Neural cell (in vitro differentiated cells): ENCODE data around the gene NCAM1. TPM values are rescaled to one million over a fixed set of nuclear protein-coding genes. Genes with fewer than 3 reads are reported as not detected.

Experiments used
- H2AFZ ChIP-seq: fragments of 200-600, 300-800 bp; sonication (generic), shearing (Covaris generic); 2 replicates; pipeline ENCODE4 v1.6.0; 2014; ENCODE audit warnings: low read depth, mild to moderate bottlenecking, antibody characterized with exemption, low read length, moderate library complexity
- H3F3A ChIP-seq: fragments of 200-600 bp; shearing (Covaris generic); 2 replicates; pipeline ENCODE4 v1.6.1; 2016; ENCODE audit warnings: mild to moderate bottlenecking, moderate library complexity, mixed read lengths, antibody characterized with exemption, low read length; ENCODE audit not compliant: insufficient read depth, poor library complexity, severe bottlenecking
- H3K27ac ChIP-seq: fragments of 200-600, 300-800 bp; sonication (generic), shearing (Covaris generic); 2 replicates; pipeline ENCODE4 v1.5.1; 2014; ENCODE audit warnings: mild to moderate bottlenecking, low read length, moderate library complexity
- H3K27me3 ChIP-seq: fragments of 300-800, 200-600 bp; sonication (generic), shearing (Covaris generic); 2 replicates; pipeline ENCODE4 v1.6.0; 2014; ENCODE audit warnings: mild to moderate bottlenecking, low read depth, low read length, moderate library complexity; ENCODE audit not compliant: insufficient read depth
- H3K36me3 ChIP-seq: fragments of 300-800, 200-600 bp; sonication (generic), shearing (Covaris generic); 2 replicates; pipeline ENCODE4 v1.5.1; 2014; ENCODE audit warnings: mild to moderate bottlenecking, antibody characterized with exemption, low read length, moderate library complexity; ENCODE audit not compliant: insufficient read depth
- H3K4me2 ChIP-seq: fragments of 300-800, 200-600 bp; sonication (generic), shearing (Covaris generic); 2 replicates; pipeline ENCODE4 v1.6.0; 2014; ENCODE audit warnings: mild to moderate bottlenecking, low read length
- H3K4me3 ChIP-seq: fragments of 300-800, 200-600 bp; sonication (generic), shearing (Covaris generic); 2 replicates; pipeline ENCODE4 v1.5.1; 2014; ENCODE audit warnings: mild to moderate bottlenecking, low read length, moderate library complexity
- H3K79me2 ChIP-seq: fragments of 200-600 bp; shearing (Covaris generic); replicated peaks from 2 replicates; pipeline ENCODE4 v1.6.0; 2014; ENCODE audit warnings: mild to moderate bottlenecking, low read length, moderate library complexity; ENCODE audit not compliant: insufficient read depth
- H3K9ac ChIP-seq: fragments of 300-800, 200-600 bp; sonication (generic), shearing (Covaris generic); 2 replicates; pipeline ENCODE4 v1.6.1; 2016; ENCODE audit warnings: mild to moderate bottlenecking, low read length, mixed read lengths
- H3K9me2 ChIP-seq: fragments of 200-600 bp; shearing (Covaris generic); 2 replicates; pipeline ENCODE4 v1.6.1; 2016; ENCODE audit warnings: mild to moderate bottlenecking, low read length, mixed read lengths; ENCODE audit not compliant: insufficient read depth
- H3K9me3 ChIP-seq: fragments of 200-600, 300-800 bp; sonication (generic), shearing (Covaris generic); 2 replicates; pipeline ENCODE4 v1.6.1; 2016; ENCODE audit warnings: mild to moderate bottlenecking, mixed run types, low read length, moderate library complexity, mixed read lengths
- H4K20me1 ChIP-seq: fragments of 200-600 bp; shearing (Covaris generic); 2 replicates; pipeline ENCODE4 v1.6.1; 2016; ENCODE audit warnings: mild to moderate bottlenecking, mixed run types; ENCODE audit not compliant: insufficient read depth
- EP300 ChIP-seq: fragments of 450-650 bp; conservative IDR thresholded peaks from 2 replicates; pipeline ENCODE4 v1.6.1; 2014; ENCODE audit warnings: antibody characterized with exemption, mild to moderate bottlenecking, moderate library complexity; ENCODE audit not compliant: poor library complexity, severe bottlenecking
- EZH2 ChIP-seq: fragments of 200-600, 300-800 bp; shearing (Covaris generic), sonication (generic); IDR thresholded peaks from 2 replicates; pipeline ENCODE4 v1.6.1; 2014; ENCODE audit warnings: antibody characterized with exemption, low read length, borderline replicate concordance, mild to moderate bottlenecking; ENCODE audit not compliant: insufficient read depth, poor library complexity, severe bottlenecking
- MXI1 ChIP-seq: fragments of 450-650 bp; conservative IDR thresholded peaks from 2 replicates; pipeline ENCODE4 v1.6.1; 2014; ENCODE audit warnings: antibody characterized with exemption, mild to moderate bottlenecking; ENCODE audit not compliant: poor library complexity, severe bottlenecking
- POLR2AphosphoS5 ChIP-seq: IDR thresholded peaks from 2 replicates; pipeline ENCODE4 v1.6.1; 2012
- RAD21 ChIP-seq: fragments of 450-650 bp; conservative IDR thresholded peaks from 2 replicates; pipeline ENCODE4 v1.6.1; 2014; ENCODE audit warnings: antibody characterized with exemption, mild to moderate bottlenecking, moderate library complexity
- SMC3 ChIP-seq: fragments of 450-650 bp; conservative IDR thresholded peaks from 2 replicates; pipeline ENCODE4 v1.6.1; 2014; ENCODE audit warnings: antibody characterized with exemption, mild to moderate bottlenecking, moderate library complexity; ENCODE audit not compliant: poor library complexity
- TAF1 ChIP-seq: IDR thresholded peaks from 2 replicates; pipeline ENCODE4 v1.6.1; 2012; ENCODE audit warnings: low read depth
- polyA plus RNA-seq: library from polyadenylated mRNA; depleted of rRNA; stranded (reverse); fragments of >200 nt; gene quantifications from 2 replicates; pipeline ENCODE4 v1.2.3, GENCODE V29; 2014
- TF ChIP-seq, protein P1 (sequence below): fragments of 450-650 bp; IDR thresholded peaks from 2 replicates; pipeline ENCODE4 v1.5.1; 2014; ENCODE audit warnings: antibody characterized with exemption, mild to moderate bottlenecking, moderate library complexity; ENCODE audit not compliant: poor library complexity, severe bottlenecking
- TF ChIP-seq, protein P2 (sequence below): IDR thresholded peaks from 2 replicates; pipeline ENCODE4 v1.6.1; 2012; ENCODE audit warnings: borderline replicate concordance

Gene NCAM1
- polyA plus RNA-seq, 1 donor from 2014 or later = 120 TPM

- Histone ChIP-seq H3K79me2 (peaks cover 41% of the 10 kb centered on the region), H3K27me3 (no peaks in the 10 kb centered on the region), H3K9me2 (no peaks in the 10 kb centered on the region), H3K9me3 (no peaks in the 10 kb centered on the region), H3K27ac (no peak overlapping the region), H3K36me3 (no peaks in the 10 kb centered on the region), H2AFZ (no peak overlapping the region), H3K4me3 (no peak overlapping the region), H4K20me1 (peaks cover 15% of the 10 kb centered on the region), H3K9ac (no peak overlapping the region), H3F3A (no peaks in the 10 kb centered on the region), H3K4me2 (no peak overlapping the region)
- TF ChIP-seq RAD21 = no peak
- no peak for TF ChIP-seq EP300
- TF ChIP-seq, protein P1, sequence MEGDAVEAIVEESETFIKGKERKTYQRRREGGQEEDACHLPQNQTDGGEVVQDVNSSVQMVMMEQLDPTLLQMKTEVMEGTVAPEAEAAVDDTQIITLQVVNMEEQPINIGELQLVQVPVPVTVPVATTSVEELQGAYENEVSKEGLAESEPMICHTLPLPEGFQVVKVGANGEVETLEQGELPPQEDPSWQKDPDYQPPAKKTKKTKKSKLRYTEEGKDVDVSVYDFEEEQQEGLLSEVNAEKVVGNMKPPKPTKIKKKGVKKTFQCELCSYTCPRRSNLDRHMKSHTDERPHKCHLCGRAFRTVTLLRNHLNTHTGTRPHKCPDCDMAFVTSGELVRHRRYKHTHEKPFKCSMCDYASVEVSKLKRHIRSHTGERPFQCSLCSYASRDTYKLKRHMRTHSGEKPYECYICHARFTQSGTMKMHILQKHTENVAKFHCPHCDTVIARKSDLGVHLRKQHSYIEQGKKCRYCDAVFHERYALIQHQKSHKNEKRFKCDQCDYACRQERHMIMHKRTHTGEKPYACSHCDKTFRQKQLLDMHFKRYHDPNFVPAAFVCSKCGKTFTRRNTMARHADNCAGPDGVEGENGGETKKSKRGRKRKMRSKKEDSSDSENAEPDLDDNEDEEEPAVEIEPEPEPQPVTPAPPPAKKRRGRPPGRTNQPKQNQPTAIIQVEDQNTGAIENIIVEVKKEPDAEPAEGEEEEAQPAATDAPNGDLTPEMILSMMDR = no peak
- TF ChIP-seq MXI1 = no peak
- no peak for TF ChIP-seq EZH2
- TF ChIP-seq POLR2AphosphoS5 = no peak
- no peak for TF ChIP-seq SMC3
- no peak for TF ChIP-seq TAF1
- TF ChIP-seq, protein P2, sequence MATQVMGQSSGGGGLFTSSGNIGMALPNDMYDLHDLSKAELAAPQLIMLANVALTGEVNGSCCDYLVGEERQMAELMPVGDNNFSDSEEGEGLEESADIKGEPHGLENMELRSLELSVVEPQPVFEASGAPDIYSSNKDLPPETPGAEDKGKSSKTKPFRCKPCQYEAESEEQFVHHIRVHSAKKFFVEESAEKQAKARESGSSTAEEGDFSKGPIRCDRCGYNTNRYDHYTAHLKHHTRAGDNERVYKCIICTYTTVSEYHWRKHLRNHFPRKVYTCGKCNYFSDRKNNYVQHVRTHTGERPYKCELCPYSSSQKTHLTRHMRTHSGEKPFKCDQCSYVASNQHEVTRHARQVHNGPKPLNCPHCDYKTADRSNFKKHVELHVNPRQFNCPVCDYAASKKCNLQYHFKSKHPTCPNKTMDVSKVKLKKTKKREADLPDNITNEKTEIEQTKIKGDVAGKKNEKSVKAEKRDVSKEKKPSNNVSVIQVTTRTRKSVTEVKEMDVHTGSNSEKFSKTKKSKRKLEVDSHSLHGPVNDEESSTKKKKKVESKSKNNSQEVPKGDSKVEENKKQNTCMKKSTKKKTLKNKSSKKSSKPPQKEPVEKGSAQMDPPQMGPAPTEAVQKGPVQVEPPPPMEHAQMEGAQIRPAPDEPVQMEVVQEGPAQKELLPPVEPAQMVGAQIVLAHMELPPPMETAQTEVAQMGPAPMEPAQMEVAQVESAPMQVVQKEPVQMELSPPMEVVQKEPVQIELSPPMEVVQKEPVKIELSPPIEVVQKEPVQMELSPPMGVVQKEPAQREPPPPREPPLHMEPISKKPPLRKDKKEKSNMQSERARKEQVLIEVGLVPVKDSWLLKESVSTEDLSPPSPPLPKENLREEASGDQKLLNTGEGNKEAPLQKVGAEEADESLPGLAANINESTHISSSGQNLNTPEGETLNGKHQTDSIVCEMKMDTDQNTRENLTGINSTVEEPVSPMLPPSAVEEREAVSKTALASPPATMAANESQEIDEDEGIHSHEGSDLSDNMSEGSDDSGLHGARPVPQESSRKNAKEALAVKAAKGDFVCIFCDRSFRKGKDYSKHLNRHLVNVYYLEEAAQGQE = no peak
Measured at GRCh38 chr11:113026778-113027177, 65.6 kb downstream of the NCAM1 start.

DNA sequence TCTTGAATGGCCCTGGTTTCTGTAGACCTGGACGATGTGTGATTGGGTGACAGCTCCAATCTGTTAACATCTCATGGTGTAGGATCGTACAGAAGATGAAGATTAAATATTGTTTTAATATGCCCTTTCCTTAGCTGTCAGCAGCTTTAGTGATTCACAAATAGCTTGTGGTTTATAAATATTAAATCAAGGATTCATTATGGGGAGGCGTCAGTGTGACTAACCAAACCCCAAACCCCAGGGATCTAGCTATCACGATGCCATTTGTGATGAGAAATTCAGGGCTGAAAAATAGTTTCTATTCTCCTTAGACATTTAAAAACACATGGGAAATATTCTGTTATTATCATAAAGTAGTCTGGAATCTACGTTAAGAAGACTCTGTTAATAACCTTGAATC is 73.4 kb downstream of the NCAM1 start:
- Histone ChIP-seq H3K9ac (no peak overlapping the region), H3F3A (peaks cover 8% of the 10 kb centered on the region), H3K27me3 (no peaks in the 10 kb centered on the region), H3K79me2 (peaks cover 33% of the 10 kb centered on the region), H4K20me1 (peaks cover 20% of the 10 kb centered on the region), H3K27ac (peak overlapping the region; percentile 22), H3K9me2 (no peaks in the 10 kb centered on the region), H3K36me3 (no peaks in the 10 kb centered on the region), H3K4me3 (peak overlapping the region; percentile 32), H3K9me3 (no peaks in the 10 kb centered on the region), H3K4me2 (no peak overlapping the region), H2AFZ (no peak overlapping the region)
- TF ChIP-seq EP300 (no peak), TAF1 (no peak), POLR2AphosphoS5 (no peak), MXI1 (no peak), EZH2 (no peak), RAD21 (no peak), SMC3 (no peak)
- TF ChIP-seq, protein P1 = no peak
- TF ChIP-seq, protein P2 = no peak
